ENCODE results near the gene GOLGA6L10.

- TF ChIP-seq, protein P1, sequence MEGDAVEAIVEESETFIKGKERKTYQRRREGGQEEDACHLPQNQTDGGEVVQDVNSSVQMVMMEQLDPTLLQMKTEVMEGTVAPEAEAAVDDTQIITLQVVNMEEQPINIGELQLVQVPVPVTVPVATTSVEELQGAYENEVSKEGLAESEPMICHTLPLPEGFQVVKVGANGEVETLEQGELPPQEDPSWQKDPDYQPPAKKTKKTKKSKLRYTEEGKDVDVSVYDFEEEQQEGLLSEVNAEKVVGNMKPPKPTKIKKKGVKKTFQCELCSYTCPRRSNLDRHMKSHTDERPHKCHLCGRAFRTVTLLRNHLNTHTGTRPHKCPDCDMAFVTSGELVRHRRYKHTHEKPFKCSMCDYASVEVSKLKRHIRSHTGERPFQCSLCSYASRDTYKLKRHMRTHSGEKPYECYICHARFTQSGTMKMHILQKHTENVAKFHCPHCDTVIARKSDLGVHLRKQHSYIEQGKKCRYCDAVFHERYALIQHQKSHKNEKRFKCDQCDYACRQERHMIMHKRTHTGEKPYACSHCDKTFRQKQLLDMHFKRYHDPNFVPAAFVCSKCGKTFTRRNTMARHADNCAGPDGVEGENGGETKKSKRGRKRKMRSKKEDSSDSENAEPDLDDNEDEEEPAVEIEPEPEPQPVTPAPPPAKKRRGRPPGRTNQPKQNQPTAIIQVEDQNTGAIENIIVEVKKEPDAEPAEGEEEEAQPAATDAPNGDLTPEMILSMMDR (IDR thresholded peaks at IDR 0.05 in 4 of 5, conservative IDR thresholded peaks at IDR 0.05 in 1 of 5), result no peak
- TF ChIP-seq POLR2A (IDR thresholded peaks at IDR 0.05), result no peak
Measured at GRCh38 chr15:82371656-82372055, 22.4 kb upstream of the GOLGA6L10 start.
